Mesothelial cell of epicardium (in vitro differentiated cells): ENCODE results near the gene CHCHD2. TPM values are rescaled to one million over a fixed set of nuclear protein-coding genes. Genes with fewer than 3 reads are reported as not detected.
"Not testable (repeated sequence)": the region's sequence is repeated elsewhere in the genome, so short reads cannot be mapped to it uniquely, and the experiment has no call there.

Experiments
- DNase-seq, 2 experiments: peaks; one replicate each; pipeline ENCODE4 v3.0.0; 2021; ENCODE audit warnings: low spot score in 2 of 2; ENCODE audit not compliant: unreplicated experiment in 2 of 2
- H3K27ac Mint-ChIP-seq: 2 replicates; pipeline ENCODE4 v1.8.0; 2021; ENCODE audit warnings: mixed read lengths
- H3K27me3 Mint-ChIP-seq: 2 replicates; pipeline ENCODE4 v1.8.0; 2021; ENCODE audit warnings: low read depth, mixed read lengths
- H3K36me3 Mint-ChIP-seq: 2 replicates; pipeline ENCODE4 v1.8.0; 2021; ENCODE audit warnings: mixed read lengths
- H3K4me1 Mint-ChIP-seq: 2 replicates; pipeline ENCODE4 v1.8.0; 2021; ENCODE audit warnings: mixed read lengths
- H3K4me3 Mint-ChIP-seq: 2 replicates; pipeline ENCODE4 v1.8.0; 2021; ENCODE audit warnings: mild to moderate bottlenecking, moderate library complexity, mixed read lengths
- H3K9me3 Mint-ChIP-seq: 2 replicates; pipeline ENCODE4 v1.8.0; 2021; ENCODE audit warnings: mixed read lengths
- CTCF ChIP-seq: fragments of 200-600 bp; sonication (generic); IDR thresholded peaks from one replicate; pipeline ENCODE4 v1.5.0; 2021; ENCODE audit warnings: antibody characterized with exemption; ENCODE audit not compliant: unreplicated experiment
- total RNA-seq: library from RNA; stranded (reverse); gene quantifications from 3 replicates; pipeline ENCODE4 v1.2.1, GENCODE V29; 2021

The CHCHD2 gene
- total RNA-seq, 1 donor from 2014 or later, result 195 TPM

- no peaks in the 10 kb centered on the region for H3K4me1 Mint-ChIP-seq
- no peak for TF ChIP-seq CTCF
- H3K27me3 Mint-ChIP-seq, result no peaks in the 10 kb centered on the region
- no peaks in the 10 kb centered on the region for H3K9me3 Mint-ChIP-seq
- H3K27ac Mint-ChIP-seq, result no peak overlapping the region
- peaks cover 12% of the 10 kb centered on the region for H3K36me3 Mint-ChIP-seq
- DNase-seq, result no peak
- no peak overlapping the region for H3K4me3 Mint-ChIP-seq
Measured at GRCh38 chr7:56087445-56087844, 18.8 kb downstream of the CHCHD2 start.

- Mint-ChIP-seq H3K4me1 (no peaks in the 10 kb centered on the region), H3K4me3 (no peak overlapping the region), H3K27me3 (no peaks in the 10 kb centered on the region), H3K27ac (no peak overlapping the region), H3K9me3 (no peaks in the 10 kb centered on the region), H3K36me3 (peaks cover 12% of the 10 kb centered on the region)
- TF ChIP-seq CTCF, result no peak
- DNase-seq, result no peak
Measured at GRCh38 chr7:56086761-56087160, 19.5 kb downstream of the CHCHD2 start.

GRCh38 chr7:56083150-56083785, 23.0 kb downstream of the CHCHD2 start:
- Mint-ChIP-seq H3K4me1 (no peaks in the 10 kb centered on the region), H3K27ac (no peak overlapping the region), H3K36me3 (peaks cover 17% of the 10 kb centered on the region), H3K9me3 (no peaks in the 10 kb centered on the region), H3K27me3 (no peaks in the 10 kb centered on the region), H3K4me3 (no peak overlapping the region)
- no peak for DNase-seq
- no peak for TF ChIP-seq CTCF

GRCh38 chr7:56081626-56082340, 24.5 kb downstream of the CHCHD2 start:
- Mint-ChIP-seq H3K9me3 (no peaks in the 10 kb centered on the region), H3K4me1 (no peaks in the 10 kb centered on the region), H3K27me3 (no peaks in the 10 kb centered on the region), H3K4me3 (no peak overlapping the region), H3K36me3 (peaks cover 17% of the 10 kb centered on the region), H3K27ac (no peak overlapping the region)
- DNase-seq, result no peak
- TF ChIP-seq CTCF, result no peak

GRCh38 chr7:56080726-56081435, 25.4 kb downstream of the CHCHD2 start:
- not testable (repeated sequence) for DNase-seq, H3K9me3 Mint-ChIP-seq, H3K27ac Mint-ChIP-seq, H3K27me3 Mint-ChIP-seq, H3K4me1 Mint-ChIP-seq, H3K4me3 Mint-ChIP-seq
- peaks cover 18% of the 10 kb centered on the region for H3K36me3 Mint-ChIP-seq
